ENCODE data around the gene CIB4.

Gene CIB4

DNA sequence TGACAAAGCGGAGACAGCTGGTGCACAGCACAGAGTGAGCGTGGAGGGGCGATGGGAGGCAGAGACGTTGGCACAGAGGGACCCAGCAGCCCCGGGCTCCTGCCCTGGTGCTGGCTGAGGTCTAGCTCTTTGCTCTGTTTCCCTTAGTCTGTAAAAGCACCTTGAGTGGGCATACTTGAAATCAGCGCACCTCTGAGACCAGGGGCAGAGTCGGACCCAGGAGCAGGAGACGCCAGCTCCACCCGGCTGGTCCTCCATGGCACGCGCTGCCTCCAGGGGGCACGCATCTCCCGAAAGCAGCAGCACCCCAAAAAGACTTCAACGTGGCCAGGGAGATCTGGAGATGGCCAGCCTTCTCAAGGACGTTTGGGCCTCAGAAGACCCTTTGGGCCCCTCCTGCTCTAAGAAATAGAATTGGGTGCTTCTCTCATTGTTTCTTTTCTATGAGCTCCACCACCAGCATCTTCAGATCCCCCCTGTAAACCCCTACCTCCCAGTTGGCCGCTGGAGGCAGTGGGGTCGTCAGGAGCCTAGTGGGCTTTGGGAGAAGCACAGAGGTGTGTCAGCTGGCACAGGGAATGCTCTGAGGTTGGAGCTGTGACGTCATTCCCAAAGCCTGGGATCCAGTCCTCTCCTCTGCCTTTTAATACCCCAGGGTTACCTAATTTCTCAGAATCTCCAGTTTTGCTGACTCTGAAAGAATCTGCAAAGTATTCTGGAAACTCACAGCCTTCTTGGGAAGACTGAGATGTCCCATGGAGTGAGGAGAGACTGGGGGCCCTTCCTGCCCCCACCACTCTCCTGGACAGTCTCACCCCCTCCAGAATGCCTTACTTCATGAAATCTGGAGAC is 58.9 kb downstream of the CIB4 start:
- no peak for DNase-seq (ENCODE audit: low spot score)

DNA sequence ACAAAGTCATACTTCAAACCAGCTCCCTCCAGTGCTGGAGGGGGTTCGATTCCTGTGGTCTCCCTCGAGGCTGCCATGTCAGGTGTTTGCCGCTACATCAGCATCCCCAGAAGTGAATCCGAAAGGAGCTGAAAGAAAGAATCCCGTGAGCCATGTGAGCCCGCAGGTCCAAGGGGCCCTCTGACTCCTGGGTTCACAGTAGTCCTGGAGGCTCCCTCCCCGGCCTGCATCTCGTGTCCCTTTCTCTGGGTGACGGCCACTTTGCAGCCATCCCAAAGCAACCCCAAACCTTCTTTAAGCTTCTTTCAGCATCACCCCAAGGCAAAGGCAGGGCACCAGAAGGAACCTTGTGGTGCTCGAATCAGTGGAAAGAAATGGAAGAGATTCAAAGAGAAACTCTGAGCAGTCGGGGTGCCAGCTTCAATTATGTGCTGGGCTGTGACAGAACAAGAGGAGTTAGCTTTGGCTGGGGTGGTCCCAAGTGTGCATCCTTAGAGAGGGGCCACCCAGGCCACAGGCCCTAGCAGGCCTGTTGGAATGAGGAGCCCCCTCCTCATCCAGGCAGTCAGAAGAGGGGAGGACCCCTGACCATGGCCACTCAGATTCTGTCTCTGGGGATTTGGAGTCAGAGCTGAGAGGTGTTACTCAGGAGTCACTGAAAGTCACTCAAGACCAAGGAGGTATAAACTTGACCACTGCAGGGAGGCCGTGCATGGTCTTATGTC is 59.7 kb downstream of the CIB4 start:
- no peak for DNase-seq (ENCODE audit: low spot score)

DNA sequence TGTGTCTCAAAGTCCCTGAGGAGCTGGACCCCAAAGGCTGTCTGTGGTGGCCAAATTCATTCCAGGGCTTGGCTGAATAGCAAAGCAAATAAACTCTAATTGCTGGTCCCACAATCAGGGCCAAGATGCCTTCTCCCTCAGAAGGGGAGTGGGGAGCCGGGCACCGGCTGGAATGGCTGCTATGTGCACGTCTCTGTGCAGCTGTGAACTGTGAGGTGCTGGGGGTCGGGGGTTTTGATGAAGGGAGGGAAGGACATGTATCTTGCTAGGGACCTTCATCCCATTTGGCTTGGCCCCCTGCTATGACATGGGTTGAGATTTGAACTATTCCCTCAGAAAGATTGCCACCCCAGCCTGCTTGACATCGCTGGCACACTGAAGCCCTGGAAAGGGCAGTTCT is 60.4 kb downstream of the CIB4 start:
- no peak for DNase-seq (ENCODE audit: low spot score)

DNA sequence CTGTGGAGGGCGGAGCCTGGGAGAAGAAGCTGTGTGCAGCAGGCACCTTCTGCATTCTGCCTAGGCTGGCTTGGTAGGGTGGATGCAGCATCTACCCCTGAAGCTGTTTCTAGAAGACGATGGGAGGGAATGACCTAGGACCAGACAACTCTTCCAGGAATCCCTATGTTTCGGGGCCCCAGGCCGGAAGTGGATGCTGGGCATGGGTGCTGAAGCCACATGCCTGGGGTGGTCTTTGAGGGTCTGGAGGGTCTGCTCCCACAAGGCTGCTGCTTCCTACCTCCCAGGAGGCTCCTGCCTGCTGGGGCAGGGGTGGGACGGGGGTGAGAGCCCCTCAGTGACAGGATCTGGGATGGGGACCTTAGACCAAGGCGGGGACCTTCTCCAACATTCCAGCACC is 61.0 kb downstream of the CIB4 start:
- no peak for DNase-seq (ENCODE audit: low spot score)

DNA sequence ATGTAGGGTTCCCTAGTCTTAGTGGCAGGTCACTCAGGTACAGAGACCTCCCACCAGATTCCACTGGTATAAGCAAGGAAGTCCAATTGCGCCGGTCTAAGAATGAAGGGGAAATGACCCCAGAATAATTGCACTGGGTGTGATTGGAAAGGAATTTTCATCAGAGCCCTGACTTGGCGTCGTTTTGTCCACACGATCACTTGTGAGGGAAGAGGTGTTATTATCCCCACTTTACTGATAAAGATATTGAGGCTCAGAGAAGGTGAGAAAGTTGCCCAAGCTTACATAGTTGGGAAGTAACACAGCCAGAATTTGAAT is 61.5 kb downstream of the CIB4 start:
- no peak for DNase-seq (ENCODE audit: low spot score)

DNA sequence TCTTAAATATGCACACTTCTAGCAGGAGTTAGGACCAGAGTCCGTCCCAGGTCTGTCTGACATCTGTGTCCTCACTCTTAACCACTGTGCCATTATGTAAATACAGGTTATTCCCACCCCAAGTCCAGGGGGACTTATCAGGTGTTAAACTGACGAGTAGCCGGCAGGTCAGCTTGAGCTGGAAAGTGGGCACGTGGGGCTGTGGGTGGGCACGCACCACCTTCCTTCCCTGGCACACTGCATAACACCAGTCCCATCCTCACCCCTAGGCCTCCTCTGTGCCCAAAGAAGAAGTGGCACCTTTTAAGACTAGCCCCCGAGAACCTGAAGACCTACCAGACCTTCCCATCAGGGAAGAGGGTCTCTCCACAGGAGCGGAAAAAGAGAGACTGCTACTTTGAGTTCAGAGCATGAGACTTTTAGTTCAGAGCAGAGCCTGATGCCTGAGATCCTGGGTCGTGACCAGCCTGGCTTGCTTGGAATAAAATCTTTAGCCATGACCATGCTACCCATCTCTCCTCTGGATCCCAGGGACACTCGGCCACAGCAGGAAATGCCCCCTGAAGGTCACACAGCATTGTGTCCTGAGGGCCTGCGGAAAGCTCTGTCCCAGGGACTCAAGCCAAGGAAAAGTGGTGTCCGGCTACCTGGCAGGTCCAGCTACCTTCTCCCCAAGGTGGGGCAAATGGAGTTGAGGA is 62.0 kb downstream of the CIB4 start:
- no peak for DNase-seq (ENCODE audit: low spot score)

DNA sequence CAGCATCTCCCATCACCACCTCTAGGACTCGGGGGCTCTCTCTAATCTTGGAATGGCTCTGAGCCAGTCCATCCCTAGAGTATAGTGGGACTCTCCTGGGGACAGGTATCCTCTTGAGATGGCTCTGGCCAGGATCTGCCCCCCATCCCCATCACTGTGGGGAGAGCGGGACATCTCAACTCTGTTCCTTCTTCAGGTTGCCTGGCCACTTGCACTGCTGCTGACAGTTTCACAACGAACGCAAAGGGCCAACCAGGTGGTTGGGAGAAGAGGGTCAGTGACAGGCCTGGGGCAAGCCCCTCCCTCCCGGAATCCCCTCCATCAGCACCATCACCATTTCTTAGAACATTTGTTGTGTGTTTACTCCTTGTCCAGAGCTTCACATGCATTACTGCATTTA is 62.6 kb downstream of the CIB4 start:
- no peak for DNase-seq (ENCODE audit: low spot score)

DNA sequence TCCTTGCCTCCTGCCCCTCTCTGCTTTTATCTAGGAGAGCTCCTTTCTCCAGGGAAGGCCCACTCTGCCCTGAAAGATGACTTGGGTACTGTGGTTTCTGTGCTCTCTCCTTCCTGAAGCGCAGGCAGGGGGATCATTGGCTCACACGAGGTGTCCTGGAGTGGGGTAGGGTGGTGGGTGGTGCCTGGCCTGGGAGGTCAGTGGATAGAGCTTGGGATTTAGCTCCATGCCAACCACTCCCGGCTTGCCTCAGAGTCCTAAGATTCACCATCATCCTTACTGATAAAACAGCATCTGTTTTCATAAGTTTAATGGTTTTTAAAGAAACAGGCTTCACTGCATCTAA is 63.1 kb downstream of the CIB4 start:
- DNase-seq (ENCODE audit: low spot score), result no peak

DNA sequence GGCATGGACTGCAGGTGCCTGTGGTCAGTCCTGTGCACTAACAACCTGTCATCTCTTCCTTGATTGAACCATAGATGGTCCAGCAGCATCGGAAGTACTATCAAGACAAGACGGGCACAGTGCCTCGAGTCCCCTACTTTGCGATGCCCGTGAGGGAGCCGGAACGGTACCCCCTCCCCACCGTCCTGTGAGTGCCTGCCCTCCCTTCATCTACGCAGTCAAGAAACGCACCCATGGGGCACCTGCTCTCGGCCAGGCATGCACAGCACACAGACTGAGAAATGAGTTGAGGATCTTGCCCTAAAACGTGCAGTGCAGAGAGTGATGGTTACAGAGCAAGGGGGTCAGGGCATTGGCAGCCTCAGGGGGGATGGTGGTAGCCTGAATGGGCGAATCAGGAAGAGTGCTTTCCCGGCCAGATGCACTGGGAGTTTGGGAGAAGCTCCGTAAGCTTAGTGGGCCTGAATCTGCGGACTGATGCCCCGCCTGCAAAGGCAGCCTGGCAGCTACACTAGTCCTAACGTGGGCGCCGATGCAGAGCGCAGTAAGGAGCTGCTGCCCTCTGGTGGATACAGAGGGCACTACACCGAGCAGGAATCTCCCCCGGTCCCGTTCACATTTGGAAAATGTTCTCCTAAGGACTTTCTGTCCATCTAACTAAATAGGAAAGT is 63.6 kb downstream of the CIB4 start:
- peak; percentile 90 for DNase-seq (ENCODE audit: low spot score)

DNA sequence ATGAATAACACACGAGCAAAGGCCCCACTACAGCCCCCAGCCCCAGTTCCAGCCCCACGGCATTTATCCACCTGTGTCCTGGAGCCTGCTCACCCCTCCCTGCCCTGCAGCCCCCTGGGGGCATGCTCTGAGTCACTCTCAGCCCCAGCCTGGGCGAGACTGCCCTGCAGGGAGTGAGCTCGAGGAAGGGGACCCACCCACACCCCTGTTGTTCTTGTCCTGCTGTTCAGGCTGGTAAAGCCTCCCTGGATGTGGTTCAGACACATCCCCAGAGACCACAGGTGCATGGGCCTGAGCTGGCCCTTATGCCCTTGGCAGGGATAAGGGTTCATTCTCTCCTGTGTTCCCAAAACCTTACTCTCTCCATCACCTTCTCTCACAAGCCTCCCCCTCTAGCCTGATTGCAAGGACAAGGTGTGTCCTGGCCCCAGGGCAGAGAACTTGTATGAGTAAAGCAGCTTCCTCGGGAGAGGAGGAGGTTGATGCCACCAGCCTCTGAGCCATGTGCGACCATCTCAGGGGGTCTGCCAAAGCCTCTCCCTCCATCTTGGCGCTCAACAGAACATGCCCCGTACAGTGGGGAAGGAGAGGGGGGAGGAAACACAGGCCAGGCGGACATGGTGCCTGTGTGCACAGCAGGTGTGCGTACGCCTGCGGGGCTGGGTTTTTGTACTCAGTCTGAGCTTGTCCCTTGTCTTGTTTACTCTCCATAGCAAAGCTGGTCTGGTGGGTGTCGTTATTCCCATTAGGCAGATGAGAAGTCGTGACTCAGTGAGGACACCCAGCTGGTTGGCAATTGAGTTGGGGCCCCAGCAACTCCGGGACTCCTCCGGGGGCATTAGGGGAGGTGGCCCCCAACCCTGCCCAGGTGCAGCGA is 64.4 kb downstream of the CIB4 start:
- DNase-seq (ENCODE audit: low spot score), result no peak

DNA sequence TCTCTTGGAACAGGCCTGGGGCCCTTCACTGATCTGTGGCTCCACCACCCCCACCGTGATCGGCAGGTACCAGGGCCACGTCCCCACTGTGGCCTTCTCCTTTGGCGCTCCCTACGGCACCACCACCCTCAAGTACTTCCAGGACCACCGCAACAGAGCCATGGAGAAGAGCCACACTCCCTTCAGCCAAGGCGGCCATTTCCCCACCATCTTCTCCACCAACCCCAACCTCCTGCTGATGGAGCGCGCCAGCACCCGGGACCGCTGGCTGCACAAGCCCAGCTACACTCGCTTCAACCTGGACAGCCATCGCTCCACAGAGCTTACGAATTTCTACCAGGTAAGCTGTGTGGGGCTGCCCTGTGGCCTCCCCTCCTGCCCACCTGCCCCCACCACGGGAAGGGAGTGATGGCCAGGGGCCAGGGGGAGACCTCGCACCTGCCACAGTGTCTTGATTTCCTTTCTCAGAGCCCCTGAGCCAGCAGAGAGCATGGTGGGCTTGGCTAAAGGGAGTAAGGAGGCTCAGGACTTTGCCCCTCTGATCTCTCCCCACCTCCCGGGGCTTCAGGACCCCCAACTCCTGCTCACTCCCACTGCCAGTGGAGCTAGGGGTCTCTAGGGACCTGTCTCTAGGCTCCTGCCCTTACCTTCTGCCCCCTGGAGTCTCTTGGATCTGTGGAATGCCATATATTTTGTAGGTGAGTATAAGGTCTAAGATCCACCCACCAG is 65.2 kb downstream of the CIB4 start:
- DNase-seq (ENCODE audit: low spot score), result no peak

DNA sequence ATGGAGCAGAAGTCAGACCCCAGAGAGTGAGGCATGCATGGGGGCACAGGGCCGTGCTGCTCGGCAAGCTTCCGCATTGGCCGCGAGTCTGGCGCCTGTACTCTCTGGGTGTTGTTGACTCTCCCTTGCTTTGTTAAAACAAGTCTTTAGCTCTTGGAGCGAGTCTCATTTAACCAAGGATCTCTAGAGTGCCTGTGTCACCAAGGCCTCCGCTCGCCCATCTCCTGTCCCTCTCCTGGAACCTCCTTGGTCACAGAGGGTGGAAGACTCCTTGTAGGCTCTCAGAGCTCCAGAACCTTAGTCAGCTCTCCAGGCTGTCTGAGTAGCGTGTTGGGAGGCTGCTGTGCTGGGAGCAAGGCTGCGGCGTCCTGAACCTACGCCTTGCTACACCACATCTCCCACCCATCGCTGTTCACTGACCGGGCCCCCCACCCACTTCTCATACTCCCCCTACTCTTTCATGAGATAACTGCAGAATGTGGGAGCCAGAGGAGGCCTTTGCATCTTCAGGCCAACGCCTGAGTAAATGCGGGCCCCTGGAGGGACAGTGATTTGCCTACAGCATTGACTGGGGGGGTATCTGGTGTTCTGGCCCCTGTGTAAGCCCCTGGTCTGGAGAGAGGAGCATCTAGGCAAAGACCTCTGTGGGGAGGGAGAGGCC is 66.1 kb downstream of the CIB4 start:
- no peak for DNase-seq (ENCODE audit: low spot score)

DNA sequence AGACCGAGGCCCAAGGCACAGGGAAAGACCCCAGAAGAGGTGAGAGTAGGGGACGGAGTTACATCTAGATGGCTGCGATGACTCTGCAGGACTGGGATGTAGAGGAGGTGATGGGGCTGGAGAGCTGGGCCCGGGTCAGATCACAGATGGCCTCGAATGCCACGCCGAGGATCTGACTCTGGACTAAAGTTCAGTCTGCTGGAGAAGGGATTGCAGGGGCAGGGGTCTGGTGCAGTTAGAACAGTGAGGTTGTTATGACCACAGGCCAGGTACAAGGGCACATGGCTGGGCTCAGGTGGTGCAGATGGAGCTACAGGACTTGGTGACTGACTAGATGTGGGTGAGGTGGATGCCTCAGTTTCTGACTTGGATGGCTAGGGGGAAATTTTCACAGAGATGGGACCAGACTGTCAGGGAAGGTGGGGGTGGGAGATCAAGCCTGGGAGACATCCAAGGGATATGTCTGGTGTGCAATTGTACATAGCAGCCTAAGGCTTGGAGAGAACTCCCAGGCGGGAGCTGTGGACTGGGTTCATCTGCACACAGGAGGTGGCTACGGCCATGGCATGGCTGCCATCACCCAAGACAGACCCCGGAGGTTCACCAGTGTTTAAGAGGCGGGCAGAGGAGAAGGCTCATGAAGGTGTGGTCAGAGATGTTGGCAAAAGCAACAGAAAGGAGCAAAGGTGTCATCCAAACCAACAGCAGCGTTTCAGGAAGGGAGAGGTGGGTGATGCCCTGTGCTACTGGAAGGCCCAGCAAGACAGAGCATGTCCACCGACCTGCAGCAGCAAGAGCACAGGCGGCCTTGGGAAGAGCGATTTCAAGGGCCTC is 66.9 kb downstream of the CIB4 start:
- DNase-seq (ENCODE audit: low spot score), result no peak

DNA sequence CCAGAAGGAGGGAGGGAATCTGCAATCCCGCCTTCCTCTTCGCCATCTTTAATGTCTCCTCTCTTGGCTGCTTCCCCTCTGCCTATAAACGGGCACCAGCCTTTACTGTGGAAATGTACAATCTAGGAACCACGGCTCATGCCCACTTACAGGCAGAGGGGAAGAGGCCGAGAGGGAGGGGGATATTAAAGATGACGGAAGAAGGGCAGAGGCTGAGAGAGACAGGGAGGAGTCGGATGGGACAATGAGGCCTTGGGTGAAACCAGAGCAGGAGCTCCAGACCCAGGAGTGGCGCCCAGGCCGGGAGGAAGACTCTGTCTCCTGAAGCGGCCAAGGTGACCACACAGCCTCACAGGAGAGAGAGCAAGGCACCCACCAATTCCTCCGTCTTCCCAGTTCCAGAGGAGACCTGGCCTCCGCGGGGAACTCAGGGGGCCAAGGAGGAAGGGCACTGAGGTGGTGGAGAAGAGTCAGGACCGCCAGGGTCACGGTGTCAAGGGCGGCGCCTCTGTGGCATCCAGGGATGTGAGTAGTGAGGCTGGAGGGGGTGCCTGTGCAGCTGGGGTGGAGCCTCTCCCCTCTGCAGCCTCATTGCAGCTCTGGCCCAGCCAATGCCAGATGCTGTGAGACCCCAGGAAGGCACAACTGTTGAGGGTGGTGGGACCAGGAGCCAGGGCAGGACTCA is 67.8 kb downstream of the CIB4 start:
- no peak for DNase-seq (ENCODE audit: low spot score)

DNA sequence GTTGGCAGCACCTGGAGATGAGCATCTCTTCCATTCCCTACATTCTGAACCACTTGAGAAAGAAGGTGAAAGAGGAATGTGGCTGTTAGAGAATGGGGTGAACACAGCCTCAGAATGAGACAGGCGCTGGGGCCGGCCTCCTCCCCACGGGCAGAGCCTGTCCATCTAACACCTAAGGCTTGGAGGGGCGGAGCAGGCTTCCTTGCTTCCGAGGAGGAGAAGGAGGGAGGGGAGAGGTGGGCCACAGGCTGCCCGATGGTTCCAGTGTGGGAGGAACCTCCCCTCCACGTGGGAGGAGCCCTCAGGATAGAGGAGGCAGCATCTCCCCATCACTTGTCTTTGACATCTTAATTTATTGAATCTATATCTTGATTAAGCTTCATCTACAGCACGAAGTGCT is 68.6 kb downstream of the CIB4 start:
- DNase-seq (ENCODE audit: low spot score), result no peak

DNA sequence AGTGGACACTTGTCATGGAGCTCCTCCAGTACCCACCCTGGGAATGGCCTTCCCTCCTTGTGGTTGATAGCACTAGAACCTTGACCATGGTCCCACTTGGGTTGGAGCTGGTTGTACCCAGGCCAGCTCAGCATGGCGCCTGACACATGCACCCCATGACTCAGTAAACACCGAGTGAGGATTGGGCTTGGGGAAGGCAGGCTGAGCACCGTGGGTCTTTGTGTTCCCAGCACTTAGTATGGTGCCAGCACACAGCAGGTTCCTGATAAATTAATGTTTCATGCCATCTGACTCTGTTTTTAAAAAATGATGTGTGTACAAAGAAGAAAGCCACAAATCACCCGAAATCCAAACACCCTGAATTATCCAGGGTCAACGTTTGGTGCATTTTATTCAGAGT is 69.8 kb downstream of the CIB4 start:
- DNase-seq (ENCODE audit: low spot score), result no peak

DNA sequence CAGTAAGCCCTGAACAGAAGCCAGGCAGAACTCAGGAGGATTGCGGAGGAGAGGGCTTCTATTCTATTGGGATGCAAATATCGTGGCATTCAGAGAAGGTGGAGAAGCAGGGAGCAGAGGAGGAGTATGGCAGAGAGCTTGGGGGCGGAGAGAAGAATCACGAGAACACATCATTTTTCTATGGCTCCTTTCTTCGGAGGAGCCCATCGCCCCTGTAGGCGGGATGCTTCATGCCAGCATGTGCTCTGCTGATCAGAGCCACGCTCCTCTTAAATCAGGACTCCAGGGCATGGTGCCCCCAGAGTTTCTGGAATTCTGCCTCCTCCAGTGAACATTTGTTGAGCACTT is 71.1 kb downstream of the CIB4 start:
- DNase-seq (ENCODE audit: low spot score), result no peak

DNA sequence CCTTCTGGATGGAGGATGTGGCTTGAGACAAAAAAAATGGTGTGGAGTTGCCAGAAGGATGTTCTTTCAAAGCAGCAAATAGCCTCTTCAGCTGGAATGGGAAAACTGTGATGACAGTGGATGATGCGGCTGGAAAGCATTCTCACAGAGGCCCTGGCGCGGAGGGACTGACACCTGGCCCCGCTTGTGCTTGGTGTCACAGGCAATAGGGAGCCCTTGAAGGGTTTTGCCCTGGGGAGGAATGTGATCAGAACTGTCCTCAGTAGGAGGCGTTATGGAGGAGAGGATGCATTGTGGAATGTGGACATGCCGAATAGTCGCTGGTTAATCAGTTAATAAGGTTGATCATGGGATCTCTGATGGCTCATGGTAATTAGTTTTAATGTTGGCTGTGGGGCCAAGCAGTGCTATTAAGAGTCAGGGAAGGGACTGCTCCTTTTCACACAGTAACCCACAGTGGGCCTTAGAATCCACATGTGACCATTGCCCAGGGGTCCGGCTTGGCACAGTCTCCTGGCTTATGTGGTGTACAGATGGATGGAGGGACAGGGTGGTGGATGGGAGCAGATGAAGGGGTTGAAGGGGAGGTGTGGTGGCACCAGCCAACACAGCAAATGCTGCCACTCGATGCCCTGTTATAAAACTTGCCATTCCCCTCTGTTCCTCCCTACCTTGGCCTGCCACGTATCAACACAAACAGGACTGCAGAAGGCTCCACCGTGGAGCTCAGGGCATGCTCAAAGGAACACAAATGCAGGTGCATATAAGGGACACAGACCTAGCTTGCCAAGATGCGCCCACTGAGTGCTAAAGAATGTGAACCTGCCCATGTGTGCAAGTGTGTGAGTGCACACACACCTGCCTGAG is 71.7 kb downstream of the CIB4 start:
- no peak for DNase-seq (ENCODE audit: low spot score)

All from AG08395 (cell line).